BJ (cell line): Measurements from ENCODE around the gene IL37. TPM values are rescaled to one million over a fixed set of nuclear protein-coding genes. Genes with fewer than 3 reads are reported as not detected.

ENCODE experiments used
- CTCF ChIA-PET: fragments of 350-600 bp; formaldehyde crosslinking; extraction: SDS; loops from one replicate; lab custom pipeline; 2021; ENCODE audit warnings: antibody characterized with exemption, inconsistent platforms; lab: Yijun Ruan, JAX
- POLR2A ChIA-PET: fragments of 300-600 bp; sonication (Branson Sonifier 250); formaldehyde crosslinking; extraction: SDS; loops from one replicate; lab custom pipeline; 2021; ENCODE audit warnings: antibody characterized with exemption; lab: Charles Lee
- DNase-seq: peaks from one replicate; pipeline ENCODE4 v3.0.0-alpha.2; 2011; ENCODE audit warnings: low read depth
- H3K27me3 ChIP-seq: 2 replicates; pipeline ENCODE4 v1.6.0; 2011; ENCODE audit warnings: low read length; ENCODE audit not compliant: control insufficient read depth, insufficient read depth
- H3K36me3 ChIP-seq: 2 replicates; pipeline ENCODE4 v1.5.1; 2011; ENCODE audit warnings: low read length; ENCODE audit not compliant: control insufficient read depth, insufficient read depth
- H3K4me3 ChIP-seq: 2 replicates; pipeline ENCODE4 v1.5.1; 2011; ENCODE audit warnings: low read depth, mild to moderate bottlenecking, control low read depth, low read length
- CTCF ChIP-seq: IDR thresholded peaks from 2 replicates; pipeline ENCODE4 v1.5.1; 2011; ENCODE audit warnings: low read depth, mild to moderate bottlenecking, control low read depth, inconsistent platforms, low read length, moderate library complexity; ENCODE audit not compliant: insufficient read depth
- polyA minus RNA-seq: library from RNA; depleted of rRNA, polyadenylated mRNA; stranded (reverse); fragments of >200 nt; gene quantifications from 2 replicates; pipeline ENCODE4 v1.2.3, GENCODE V29; 2011; rRNA and poly(A)+ RNA removed
- polyA plus RNA-seq: library from polyadenylated mRNA; depleted of rRNA; stranded (reverse); fragments of >200 nt; gene quantifications from 2 replicates; pipeline ENCODE4 v1.2.3, GENCODE V29; 2011; rRNA removed

The IL37 gene
- polyA plus RNA-seq, result not detected in 2 replicates
- not detected in 2 replicates for polyA minus RNA-seq

GRCh38 chr2:112910865-112911264 is at the start of gene IL37:
TSS of gene IL37 (plus strand) at chr2:112911165. CDS start at chr2:112913013, 1,848 bp downstream.
- ChIA-PET CTCF (interaction anchor here (1.0 kb wide), 1 partner anchor 26 kb away, joined by 3 read pairs; no protein-coding TSS in a partner anchor), POLR2A (no interaction called here)
- no peaks in the 10 kb centered on the region for H3K36me3 ChIP-seq
- TF ChIP-seq CTCF, result no peak
- no peak for DNase-seq
- peaks cover 3% of the 10 kb centered on the region; the same call in 1 of the 2 replicates for H3K27me3 ChIP-seq
- H3K4me3 ChIP-seq, result no peak within 1 kb of the TSS

GRCh38 chr2:112864072-112864471 is 46.9 kb upstream of the IL37 start:
- POLR2A ChIA-PET, result no interaction called here
- H3K4me3 ChIP-seq, result no peak overlapping the region
- DNase-seq, result no peak
- H3K36me3 ChIP-seq, result no peaks in the 10 kb centered on the region
- H3K27me3 ChIP-seq, result no peaks in the 10 kb centered on the region
- TF ChIP-seq CTCF, result no peak
- CTCF ChIA-PET, result interaction anchor here (0.7 to 1.4 kb wide), 2 partner anchors 22 to 199 kb away, joined by 3 read pairs; no protein-coding TSS in a partner anchor

GRCh38 chr2:112866128-112866835 is 44.7 kb upstream of the IL37 start:
- no peaks in the 10 kb centered on the region for H3K36me3 ChIP-seq
- no peak overlapping the region for H3K4me3 ChIP-seq
- POLR2A ChIA-PET, result no interaction called here
- CTCF ChIA-PET, result interaction anchor here (1.4 kb wide), 1 partner anchor 13 kb away, joined by 3 read pairs; no protein-coding TSS in a partner anchor
- no peak for TF ChIP-seq CTCF
- no peak for DNase-seq
- H3K27me3 ChIP-seq, result no peaks in the 10 kb centered on the region

- H3K27me3 ChIP-seq, result no peaks in the 10 kb centered on the region
- H3K36me3 ChIP-seq, result no peaks in the 10 kb centered on the region
- CTCF ChIA-PET, result interaction anchor here (0.8 kb wide), 1 partner anchor 118 kb away, joined by 4 read pairs; no protein-coding TSS in a partner anchor
- no peak overlapping the region for H3K4me3 ChIP-seq
- POLR2A ChIA-PET, result no interaction called here
- TF ChIP-seq CTCF, result no peak
- DNase-seq, result no peak
Measured at GRCh38 chr2:112867701-112868631, 43.0 kb upstream of the IL37 start.
